HG02759 (cell line): Measurements from ENCODE around the gene HIGD1A.

Source experiments
- ATAC-seq: cut with Tn5 transposase; IDR thresholded peaks from one replicate; pipeline ENCODE4 v1.9.1; 2021; ENCODE audit warnings: mild to moderate bottlenecking, moderate library complexity; ENCODE audit not compliant: unreplicated experiment

Gene HIGD1A

DNA sequence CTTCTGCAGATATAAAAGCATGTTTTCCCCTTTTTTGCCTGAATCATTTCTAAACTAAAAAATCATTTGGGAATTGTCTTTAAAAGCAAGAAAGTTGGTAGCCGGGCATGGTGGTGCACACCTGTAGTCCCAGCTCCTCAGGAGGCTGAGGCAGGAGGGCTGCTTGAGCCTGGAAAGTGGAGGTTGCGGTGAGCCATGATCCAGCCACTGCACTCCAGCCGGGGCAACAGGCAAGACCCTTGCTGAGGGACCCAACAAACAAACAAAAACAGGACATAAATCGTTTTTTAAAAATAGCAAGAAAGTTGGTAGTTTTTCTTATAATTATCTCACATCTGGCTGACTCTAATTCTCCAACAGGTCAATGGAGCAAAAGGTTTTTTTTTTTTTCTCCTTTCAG, 2.5 kb downstream of the HIGD1A start:
- no peak for ATAC-seq

DNA sequence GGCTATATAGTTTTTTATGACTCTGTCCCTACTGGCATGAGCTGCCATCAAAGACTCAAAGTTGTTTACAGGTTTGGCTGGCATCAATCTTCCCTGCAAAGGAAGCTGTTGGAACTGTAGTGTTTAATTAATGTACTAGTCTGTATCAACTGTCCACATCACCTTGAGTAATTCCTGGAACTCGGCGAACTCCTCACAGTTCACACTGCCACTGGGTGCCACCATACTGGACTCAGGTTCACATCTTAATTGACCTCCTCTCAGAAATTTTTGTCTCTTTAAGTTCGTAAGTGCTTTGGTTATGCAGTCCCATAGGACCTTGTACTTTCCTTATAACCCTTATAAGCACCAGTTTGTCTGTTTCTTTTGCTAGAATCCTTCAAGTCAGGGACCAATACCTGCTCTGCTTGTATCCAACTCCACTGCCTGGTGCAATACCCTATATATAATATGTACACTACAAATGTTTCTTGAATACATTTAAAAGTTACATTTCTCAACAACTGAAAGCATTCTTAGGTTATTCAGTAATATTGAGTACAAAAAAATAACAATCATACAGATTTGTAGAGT, 3.2 kb downstream of the HIGD1A start:
- ATAC-seq, result no peak

DNA sequence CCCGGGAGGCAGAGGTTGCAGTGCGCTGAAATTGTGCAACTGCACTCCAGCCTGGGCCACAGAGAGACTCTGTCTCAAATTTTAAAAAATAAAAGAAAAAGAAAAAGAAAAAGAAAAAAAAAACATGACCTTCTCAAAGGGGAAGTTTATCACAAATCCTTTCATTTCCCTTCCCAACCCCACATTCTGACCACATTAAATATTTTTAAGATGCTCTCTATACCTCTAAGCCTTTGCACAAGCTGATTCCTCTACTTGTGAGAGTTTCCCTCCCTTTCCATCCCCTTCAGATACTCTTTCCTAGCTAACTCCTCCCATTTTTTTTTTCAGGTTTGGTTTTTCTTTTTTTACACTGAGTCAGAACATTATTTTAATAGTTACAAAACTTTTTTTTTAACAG, 4.0 kb downstream of the HIGD1A start:
- ATAC-seq, result no peak

DNA sequence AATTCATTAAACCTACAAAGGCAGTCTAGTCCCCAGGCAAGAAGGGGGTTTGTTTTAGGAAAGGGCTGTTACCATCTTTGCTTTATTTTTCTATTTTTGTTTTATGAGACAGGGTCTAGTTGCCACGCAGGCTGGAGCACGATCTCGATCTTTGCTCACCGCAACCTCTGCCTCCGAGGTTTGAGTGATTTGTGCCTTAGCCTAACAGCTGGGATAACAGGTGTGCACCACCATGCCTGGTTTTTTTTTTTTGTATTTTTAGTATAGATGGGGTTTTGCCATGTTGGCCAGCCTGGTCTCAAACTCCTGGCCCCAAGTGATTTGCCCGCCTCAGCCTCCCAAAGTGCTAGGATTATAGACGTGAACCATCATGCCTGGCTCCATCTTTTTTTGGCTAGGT, 4.9 kb downstream of the HIGD1A start:
- no peak for ATAC-seq

DNA sequence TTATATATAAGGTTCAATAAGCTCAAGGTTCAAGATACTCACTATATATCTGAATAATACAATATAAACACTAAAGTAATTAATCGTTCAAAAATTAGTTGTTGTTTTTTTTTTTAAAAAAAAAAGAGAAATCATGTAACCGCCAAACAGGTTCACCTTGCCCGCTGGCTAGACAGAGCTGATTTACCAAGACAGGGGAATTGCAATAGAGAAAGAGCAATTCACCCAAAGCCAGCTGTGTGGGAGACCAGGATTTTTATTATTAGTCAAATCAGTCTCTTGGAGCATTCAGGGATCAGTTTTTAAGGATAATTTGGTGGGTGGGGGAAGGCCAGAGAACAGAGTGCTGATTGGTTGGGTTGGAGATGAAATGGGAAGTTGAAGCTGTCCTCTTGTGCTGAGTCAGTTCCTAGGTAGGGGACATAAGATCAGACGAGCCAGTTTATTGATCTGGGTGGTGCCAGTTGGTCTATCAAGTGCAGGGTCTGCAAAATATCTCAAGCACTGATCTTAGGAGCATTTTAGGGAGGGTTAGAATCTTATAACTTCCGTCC, 7.9 kb downstream of the HIGD1A start:
- ATAC-seq, result no peak

DNA sequence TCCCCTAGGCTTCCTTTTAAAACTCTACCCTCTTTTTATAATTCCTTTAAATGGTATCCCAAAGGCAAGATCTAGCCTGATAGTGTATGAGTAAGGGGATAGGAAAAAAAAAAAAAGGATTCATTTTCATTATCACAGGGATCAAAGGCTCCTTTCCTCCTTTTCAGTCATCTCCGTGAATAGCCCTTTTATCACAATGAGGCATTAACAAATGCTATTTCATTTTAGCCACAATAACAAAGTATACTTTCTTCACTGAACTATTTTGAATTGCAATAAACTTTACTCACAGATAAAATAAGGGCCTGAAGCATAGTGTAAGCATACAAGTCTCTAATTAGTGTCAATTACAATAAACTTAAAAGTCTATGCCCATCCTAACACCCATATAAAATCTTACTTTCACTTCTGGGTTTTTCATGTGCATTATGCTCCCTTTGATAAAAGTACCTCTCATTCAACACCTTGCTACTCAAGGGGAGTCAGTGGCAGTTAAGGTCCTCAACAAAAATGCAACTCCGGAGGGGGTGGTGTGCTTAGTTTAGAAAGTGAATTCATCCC, 8.6 kb downstream of the HIGD1A start:
- ATAC-seq, result no peak

DNA sequence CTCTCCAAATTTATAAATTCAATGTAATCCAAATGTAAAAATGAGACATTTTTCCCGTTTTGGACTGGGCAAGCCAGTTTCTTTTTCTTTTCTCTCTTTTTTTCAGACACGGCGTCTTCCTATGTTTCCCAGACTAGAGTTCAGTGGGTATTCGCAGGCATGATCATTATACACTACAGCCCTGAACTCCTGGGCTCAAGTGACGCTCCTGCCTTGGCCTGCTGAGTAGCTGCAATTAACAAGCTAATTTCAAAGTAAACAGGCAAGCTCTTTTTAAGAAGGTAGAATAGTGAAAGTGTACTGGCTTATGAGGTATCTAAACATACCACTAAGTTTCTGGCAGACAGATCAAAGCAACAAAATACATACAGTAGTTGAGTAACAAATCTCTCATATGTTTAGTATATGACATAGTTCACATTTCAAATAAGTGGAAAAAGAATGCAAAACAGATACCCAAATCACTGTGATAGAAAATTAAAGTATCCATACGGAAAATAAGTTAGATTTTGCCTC, 13.5 kb downstream of the HIGD1A start:
- no peak for ATAC-seq

DNA sequence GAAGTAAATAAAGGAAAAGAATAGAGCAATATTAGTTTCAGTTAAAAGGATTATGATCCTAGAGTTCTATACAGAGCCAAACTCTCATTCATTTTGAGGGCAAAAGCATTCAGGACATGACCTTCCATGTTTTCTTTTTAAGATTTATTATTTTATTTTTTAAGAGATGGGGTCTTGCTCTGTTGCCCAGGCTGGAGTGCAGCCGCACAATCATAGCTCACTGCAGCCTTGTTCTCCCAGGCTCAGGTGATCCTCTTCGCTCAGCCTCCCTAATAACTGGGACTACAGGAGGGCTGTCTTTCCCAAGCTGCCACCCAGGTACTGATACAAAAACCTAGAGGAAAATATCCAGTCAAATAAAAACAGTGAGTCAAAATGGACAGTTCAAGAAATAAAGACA, 17.7 kb downstream of the HIGD1A start:
- no peak for ATAC-seq

DNA sequence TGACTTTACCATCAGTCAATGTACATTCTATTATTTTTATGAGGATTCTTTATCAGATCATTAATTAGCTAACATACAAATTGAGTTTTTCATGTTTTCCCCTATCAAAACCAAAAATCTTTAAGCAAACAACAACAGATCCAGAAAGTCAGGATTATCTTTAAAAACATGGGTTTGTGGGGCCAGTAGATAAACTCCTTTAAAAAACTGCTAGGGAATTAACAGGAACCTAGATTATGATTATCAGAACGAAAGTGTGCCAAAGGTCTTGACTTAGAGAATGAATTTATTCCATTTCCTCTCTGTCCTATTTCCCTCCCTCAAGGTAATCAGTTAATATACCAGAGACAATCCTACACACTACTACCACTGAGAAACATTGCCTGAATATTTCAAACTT, 18.1 kb downstream of the HIGD1A start:
- ATAC-seq, result no peak

DNA sequence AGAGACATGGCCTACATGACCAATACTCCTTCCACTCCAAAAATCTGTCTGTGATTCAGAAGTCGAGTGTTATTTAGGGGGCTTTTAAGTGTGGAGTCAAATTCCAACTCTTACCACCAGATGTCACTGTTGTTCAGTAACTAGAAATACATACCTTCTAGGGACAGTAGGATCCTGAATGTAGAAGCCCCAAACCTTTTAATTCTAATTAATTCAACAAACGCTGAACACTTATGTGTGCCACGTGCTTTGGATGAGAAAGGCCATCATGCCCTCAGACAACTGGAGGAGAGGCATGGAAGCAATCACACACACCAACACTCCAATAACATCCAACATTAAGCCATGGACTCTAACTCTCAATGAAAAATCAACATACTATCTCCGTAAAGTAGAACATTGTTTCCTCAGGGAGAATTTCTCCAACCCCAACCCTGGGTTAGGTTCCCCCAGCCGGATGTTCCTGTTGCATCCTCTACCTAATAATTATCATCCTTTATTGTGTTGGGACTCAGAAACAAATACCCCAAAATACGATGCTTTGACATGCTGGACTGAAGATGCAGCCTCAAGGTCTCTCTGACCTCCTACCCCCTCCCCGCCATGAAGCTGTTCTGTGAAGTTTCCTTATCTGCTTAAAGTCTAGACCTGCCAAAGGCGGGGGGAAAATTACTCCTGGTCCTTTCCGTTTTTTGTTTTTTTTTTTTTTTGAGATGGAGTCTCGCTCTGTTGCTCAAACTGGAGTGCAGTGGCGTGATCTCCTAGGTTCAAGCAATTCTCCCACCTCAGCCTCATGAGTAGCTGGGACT, 23.2 kb downstream of the HIGD1A start:
- ATAC-seq, result peak; percentile 67

DNA sequence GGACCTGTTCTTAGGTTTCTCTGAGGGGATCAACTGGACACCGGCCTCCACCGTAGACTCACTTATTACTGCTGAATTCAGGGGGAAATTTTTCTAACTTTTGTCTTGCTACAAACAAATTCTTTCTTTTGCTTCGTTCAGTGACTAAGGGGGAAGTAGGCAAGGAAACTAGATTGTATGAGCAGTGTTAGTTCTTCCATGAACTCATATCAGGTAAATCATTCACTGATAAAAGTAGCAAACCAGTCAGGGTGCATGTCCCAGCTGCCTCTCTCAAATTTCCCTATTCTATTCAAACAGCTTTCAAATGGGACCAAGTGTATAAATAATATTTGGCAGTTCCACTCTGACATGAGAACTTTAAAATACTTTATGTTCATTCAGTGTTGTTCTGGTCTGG, 23.9 kb downstream of the HIGD1A start:
- no peak for ATAC-seq

DNA sequence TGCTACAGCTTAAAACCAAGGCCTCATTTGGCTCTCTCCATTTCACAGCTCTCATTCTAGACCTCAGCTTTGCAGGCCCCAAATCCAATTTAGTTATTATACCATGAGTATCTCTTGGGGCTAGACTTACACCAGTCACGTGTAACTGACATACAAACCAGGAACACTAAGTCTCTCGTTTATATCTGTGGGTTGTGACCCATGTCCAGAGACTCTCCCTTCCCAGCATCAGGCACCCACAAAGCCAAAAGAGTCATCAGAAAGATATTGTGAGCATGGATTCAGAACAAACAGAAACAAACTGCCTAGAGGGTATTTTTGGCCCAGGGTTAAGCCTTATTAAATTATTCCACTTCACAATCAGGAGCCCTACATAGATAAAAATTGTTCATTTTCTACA, 25.6 kb downstream of the HIGD1A start:
- no peak for ATAC-seq

DNA sequence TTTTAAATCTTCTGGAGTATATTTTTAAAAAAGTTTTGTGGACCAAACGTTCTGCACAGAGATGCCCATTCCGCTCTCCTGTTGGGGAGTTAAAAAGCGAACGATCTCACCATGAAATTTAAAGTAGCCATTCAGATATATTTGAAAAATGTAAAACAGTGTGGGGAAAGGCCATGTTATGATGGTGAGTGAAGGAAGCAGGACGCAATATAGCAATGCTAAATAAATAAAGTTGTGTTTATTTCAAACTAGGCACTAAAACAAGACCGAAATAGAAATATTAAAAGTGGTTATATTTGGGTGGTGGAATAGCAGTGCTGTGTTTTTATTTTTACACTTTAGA, 30.9 kb downstream of the HIGD1A start:
- ATAC-seq, result peak; percentile 1

DNA sequence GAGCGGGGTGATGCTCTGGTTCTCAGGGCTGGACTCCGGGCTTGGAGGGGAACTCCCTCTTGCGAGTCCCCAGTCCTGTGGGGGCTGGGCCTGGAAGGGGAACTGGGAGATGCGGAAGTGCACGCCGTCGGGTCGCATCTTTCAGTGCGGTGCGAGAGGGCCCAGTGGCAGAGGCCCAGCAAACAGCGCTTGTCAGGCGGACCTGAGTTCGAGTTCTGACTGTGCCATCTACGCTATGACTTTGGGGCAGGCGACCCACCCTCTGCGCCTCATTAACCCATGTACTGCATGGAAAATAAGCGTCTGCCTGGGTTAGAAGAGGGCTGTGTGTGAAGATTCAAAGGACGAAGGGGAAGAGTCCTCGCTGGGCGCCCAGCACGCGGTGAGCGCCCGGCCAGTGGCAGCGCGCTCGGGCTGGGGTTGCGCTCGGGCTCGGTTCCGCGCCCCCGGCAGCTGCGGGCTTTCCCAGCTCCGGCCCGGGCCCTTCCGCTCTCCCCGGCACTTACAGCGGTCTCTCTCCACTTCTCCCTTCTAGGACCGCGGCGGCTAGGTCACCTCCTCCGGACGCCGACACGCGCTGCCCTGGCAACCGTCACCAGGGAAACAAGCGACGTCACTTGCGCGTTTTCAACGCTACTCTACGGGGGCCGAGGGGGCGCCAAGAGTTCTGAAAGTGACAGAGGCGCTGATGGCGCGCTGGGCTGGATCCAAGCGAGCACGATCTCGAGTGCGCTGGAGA, 31.5 kb downstream of the HIGD1A start, which contains the start of gene CCDC13:
Gene CCDC13, minus strand, starts transcription at position 584 of the 739 bp plus-strand sequence. CDS start 14,908 bp downstream, outside the sequence.
- ATAC-seq, result peak; percentile 99

DNA sequence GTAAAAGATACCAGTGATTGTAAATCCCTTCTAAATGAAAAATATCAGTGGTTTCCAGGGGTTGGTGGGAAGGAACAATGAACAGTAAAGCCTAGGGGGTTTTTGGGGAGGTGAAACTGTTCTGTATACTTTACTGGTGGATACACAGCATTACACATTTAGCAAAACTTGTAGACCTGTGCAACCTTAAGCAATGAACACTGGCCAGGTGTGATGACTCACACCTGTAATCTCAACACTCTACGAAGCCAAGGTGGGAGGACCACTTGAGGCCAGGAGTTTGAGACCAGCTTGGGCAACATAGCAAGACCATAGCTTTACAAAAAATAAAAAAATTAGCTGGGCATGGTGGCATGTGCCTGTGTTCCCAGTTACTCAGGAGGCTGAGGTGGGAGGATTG, 33.0 kb downstream of the HIGD1A start:
- no peak for ATAC-seq

DNA sequence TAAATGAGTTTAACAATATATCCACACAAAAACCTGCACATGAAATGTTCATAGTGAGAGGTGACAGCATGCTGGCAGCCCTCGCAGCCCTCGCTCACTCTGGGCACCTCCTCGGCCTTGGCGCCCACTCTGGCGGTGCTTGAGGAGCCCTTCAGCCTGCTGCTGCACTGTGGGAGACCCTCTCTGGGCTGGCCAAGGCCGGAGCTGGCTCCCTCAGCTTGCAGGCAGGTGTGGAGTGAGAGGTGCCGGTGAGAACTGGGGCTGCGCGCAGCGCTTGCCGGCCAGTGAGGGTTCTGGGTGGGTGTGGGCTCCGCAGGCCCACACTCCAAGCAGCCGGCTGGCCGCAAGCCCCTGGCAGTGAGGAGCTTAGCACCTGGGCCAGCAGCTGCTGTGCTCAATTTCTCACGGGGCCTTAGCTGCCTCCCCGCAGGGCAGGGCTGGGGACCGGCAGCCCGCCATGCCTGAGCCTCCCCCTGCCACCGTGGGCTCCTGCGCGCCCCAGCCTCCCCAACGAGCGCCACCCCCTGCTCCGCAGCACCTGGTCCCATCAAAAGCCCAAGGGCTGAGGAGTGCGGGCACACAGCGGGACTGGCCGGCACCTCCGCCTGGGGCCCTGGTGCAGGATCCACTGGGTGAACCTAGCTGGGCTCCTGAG, 34.7 kb downstream of the HIGD1A start:
- no peak for ATAC-seq

DNA sequence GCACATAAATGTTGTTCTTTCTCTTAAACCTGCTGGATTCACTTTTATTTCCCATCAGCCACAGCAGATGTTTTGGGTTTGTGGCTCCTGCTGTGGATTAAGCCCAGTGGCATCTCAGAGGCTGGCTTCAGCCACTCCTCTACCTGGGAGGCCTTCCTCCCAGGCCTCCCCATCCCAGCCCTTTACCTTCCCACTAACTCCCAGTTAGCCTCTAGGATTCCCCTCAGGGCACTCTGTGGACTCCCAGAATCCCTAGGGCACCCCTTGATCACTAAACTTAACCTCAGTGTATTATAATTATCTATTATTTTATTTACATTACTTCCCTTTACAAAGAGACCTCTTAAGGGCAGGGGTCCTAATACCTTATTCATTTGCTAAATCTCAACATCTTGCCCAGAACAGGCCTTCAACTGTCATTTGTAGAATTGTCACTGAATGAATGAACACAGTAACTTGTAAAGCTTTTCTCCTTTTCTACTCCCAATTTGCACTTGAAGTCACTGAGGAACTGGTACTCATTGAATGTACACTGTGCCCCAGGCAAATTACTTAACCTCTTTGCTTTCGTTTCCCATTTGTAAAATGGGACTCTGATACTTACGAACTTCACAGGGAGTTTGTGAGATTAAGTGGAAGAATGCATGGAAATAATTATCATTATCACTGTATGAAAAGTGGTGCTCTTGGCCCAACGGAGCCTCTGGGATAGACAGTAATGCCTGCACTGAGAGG, 39.6 kb downstream of the HIGD1A start:
- ATAC-seq, result no peak

DNA sequence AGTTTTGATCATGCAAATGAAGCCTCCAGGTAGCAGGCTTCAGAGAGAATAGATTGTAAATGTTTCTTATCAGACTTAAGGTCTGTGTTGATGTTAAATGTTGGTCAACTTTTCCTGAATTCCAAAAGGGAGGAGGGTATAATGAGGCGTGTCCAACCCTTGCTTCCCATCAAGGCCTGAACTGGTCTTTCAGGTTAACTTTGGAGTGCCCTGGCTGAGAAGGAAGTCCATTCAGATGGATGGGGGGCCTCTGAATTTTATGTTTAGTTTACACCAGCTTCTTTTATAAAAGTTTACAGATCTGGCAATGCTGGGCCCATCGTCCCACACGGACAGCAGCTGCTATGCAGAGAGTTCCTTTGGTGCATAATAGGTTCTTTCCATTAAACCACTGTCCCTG, 40.2 kb downstream of the HIGD1A start:
- ATAC-seq, result no peak

DNA sequence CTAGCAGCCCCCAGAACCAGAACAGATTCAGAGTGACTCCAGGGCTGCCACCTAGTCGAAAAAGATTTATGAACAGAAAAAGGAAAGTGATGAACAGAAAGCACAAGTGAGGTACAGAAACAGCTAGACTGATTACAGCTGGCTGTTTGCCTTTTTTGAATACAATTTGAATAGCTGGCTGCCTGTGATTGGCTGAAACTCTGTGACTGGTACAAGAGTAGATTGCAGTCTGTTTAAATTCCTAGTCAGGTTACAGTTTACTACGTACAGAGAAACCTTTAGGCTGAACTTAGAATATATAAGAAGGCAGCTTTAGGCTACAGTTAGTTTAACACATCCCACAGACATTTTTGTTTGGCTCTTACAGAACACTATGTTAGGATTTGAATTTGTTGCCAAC, 41.3 kb downstream of the HIGD1A start:
- ATAC-seq, result no peak
